Measurements from ENCODE around the gene GATA2. TPM values are rescaled to one million over a fixed set of nuclear protein-coding genes. Genes with fewer than 3 reads are reported as not detected.

The GATA2 gene
- total and polyA plus RNA-seq, 2 of the 13 experiments (the other 11 are each of a cell fraction or from before 2014, with no cell fraction given): 3.5 to 6.2 TPM

DNA sequence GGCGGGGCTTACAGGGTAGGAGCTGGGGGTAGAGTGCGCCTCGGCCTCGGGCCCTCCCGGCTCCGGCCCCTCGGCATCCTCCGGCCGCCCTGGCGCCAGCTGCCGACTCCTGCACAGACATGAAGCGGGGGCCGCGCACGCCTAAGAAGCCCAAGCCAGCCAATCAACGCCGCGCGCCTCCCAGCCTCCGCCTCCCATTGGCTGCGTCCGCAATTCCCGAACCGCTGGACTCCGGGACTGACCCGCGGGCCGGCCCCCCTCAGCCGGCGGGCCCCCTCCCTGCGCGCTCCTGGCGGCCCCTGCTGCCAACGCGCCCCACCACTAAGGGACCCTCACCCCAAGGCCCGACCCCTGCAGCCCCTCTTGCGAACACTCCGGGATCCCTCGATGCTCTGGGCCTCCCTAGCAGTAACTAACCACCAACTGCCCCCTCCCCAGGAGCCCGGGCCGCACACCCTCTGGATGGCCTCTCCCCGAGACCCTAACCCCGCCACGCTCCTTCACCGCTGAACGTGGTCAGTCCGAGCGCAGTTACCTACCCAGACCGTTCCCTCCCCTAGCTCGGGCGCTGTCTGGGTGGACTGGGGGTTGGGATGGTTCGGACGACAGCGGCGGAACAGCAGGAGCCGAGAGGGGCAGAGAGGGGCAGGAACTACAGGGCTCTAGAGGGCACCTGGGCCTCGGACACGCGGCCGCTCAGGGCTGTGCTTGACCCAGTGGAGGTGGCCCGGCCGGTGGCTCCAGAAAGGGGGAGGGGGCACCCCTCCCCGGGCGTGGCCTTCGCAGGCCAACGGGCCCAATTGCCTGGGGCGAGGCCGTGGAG, 5.0 kb downstream of the GATA2 start (continued):
- TF ChIP-seq ATRX (CRISPR knock-in tag; IDR thresholded peaks at IDR 0.05; ENCODE audit: borderline replicate concordance) (no peak), ZNF678 (CRISPR knock-in tag; IDR thresholded peaks at IDR 0.05) (0 out of 2 replicates have a peak, but pooled peaks have one; percentile 40), HMG20A (CRISPR knock-in tag; IDR thresholded peaks at IDR 0.05; ENCODE audit: borderline replicate concordance) (no peak), HNRNPH1 (optimal IDR thresholded peaks at IDR 0.05; ENCODE audit: low read depth, low read length) (no peak), HES4 (CRISPR knock-in tag; IDR thresholded peaks at IDR 0.05; ENCODE audit: borderline replicate concordance) (no peak), FOSL1 (CRISPR knock-in tag; IDR thresholded peaks at IDR 0.05; ENCODE audit: borderline replicate concordance) (no peak), ZNF572 (CRISPR knock-in tag; IDR thresholded peaks at IDR 0.05) (no peak), ZNF543 (CRISPR knock-in tag; IDR thresholded peaks at IDR 0.05) (peak; percentile 88; the same call in 1 of the 2 replicates), SAFB2 (CRISPR knock-in tag; IDR thresholded peaks at IDR 0.05; ENCODE audit: borderline replicate concordance, low read depth) (peak; percentile 67; the same call in 1 of the 2 replicates), PHF8 (CRISPR knock-in tag; IDR thresholded peaks at IDR 0.05) (peak; percentile 79), DNMT3B (CRISPR knock-in tag; conservative IDR thresholded peaks at IDR 0.05) (no peak), HDAC6 (IDR thresholded peaks at IDR 0.05; ENCODE audit: low read depth, low read length) (no peak), ATAD3A (CRISPR knock-in tag; IDR thresholded peaks at IDR 0.05) (no peak), KDM5A (IDR thresholded peaks at IDR 0.05; ENCODE audit: borderline replicate concordance, low read length) (no peak; the same call in 1 of the 2 replicates)
- TF ChIP-seq, protein P1, sequence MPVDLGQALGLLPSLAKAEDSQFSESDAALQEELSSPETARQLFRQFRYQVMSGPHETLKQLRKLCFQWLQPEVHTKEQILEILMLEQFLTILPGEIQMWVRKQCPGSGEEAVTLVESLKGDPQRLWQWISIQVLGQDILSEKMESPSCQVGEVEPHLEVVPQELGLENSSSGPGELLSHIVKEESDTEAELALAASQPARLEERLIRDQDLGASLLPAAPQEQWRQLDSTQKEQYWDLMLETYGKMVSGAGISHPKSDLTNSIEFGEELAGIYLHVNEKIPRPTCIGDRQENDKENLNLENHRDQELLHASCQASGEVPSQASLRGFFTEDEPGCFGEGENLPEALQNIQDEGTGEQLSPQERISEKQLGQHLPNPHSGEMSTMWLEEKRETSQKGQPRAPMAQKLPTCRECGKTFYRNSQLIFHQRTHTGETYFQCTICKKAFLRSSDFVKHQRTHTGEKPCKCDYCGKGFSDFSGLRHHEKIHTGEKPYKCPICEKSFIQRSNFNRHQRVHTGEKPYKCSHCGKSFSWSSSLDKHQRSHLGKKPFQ (CRISPR knock-in tag; IDR thresholded peaks at IDR 0.05; ENCODE audit: insufficient replicate concordance): no peak
- TF ChIP-seq, protein P2, sequence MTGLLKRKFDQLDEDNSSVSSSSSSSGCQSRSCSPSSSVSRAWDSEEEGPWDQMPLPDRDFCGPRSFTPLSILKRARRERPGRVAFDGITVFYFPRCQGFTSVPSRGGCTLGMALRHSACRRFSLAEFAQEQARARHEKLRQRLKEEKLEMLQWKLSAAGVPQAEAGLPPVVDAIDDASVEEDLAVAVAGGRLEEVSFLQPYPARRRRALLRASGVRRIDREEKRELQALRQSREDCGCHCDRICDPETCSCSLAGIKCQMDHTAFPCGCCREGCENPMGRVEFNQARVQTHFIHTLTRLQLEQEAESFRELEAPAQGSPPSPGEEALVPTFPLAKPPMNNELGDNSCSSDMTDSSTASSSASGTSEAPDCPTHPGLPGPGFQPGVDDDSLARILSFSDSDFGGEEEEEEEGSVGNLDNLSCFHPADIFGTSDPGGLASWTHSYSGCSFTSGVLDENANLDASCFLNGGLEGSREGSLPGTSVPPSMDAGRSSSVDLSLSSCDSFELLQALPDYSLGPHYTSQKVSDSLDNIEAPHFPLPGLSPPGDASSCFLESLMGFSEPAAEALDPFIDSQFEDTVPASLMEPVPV (CRISPR knock-in tag; IDR thresholded peaks at IDR 0.05): no peak
- TF ChIP-seq, protein P3, sequence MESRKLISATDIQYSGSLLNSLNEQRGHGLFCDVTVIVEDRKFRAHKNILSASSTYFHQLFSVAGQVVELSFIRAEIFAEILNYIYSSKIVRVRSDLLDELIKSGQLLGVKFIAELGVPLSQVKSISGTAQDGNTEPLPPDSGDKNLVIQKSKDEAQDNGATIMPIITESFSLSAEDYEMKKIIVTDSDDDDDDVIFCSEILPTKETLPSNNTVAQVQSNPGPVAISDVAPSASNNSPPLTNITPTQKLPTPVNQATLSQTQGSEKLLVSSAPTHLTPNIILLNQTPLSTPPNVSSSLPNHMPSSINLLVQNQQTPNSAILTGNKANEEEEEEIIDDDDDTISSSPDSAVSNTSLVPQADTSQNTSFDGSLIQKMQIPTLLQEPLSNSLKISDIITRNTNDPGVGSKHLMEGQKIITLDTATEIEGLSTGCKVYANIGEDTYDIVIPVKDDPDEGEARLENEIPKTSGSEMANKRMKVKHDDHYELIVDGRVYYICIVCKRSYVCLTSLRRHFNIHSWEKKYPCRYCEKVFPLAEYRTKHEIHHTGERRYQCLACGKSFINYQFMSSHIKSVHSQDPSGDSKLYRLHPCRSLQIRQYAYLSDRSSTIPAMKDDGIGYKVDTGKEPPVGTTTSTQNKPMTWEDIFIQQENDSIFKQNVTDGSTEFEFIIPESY (CRISPR knock-in tag; IDR thresholded peaks at IDR 0.05): no peak
- TF ChIP-seq, protein P4, sequence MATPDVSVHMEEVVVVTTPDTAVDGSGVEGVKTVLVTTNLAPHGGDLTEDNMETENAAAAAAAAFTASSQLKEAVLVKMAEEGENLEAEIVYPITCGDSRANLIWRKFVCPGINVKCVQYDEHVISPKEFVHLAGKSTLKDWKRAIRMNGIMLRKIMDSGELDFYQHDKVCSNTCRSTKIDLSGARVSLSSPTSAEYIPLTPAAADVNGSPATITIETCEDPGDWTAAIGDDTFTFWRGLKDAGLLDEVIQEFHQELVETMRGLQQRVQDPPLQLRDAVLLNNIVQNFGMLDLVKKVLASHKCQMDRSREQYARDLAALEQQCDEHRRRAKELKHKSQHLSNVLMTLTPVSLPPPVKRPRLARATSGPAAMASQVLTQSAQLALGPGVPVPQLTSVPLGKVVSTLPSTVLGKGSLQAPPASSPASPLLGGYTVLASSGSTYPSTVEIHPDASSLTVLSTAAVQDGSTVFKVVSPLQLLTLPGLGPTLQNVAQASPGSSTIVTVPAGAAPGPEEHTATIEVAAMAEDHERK (CRISPR knock-in tag; IDR thresholded peaks at IDR 0.05; ENCODE audit: low read depth): no peak
- TF ChIP-seq, protein P5, sequence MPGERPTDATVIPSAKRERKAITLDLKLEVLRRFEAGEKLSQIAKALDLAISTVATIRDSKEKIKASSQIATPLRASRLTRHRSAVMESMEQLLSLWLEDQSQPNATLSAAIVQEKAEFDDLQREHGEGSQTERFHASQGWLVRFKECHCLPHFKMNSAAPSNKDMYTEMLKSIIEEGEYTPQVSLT (CRISPR knock-in tag; IDR thresholded peaks at IDR 0.05; ENCODE audit: borderline replicate concordance, low read depth): no peak
- TF ChIP-seq, protein P6, sequence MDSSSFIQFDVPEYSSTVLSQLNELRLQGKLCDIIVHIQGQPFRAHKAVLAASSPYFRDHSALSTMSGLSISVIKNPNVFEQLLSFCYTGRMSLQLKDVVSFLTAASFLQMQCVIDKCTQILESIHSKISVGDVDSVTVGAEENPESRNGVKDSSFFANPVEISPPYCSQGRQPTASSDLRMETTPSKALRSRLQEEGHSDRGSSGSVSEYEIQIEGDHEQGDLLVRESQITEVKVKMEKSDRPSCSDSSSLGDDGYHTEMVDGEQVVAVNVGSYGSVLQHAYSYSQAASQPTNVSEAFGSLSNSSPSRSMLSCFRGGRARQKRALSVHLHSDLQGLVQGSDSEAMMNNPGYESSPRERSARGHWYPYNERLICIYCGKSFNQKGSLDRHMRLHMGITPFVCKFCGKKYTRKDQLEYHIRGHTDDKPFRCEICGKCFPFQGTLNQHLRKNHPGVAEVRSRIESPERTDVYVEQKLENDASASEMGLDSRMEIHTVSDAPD (CRISPR knock-in tag; IDR thresholded peaks at IDR 0.05): no peak
